ENCODE results near the gene MEF2B.

DNA sequence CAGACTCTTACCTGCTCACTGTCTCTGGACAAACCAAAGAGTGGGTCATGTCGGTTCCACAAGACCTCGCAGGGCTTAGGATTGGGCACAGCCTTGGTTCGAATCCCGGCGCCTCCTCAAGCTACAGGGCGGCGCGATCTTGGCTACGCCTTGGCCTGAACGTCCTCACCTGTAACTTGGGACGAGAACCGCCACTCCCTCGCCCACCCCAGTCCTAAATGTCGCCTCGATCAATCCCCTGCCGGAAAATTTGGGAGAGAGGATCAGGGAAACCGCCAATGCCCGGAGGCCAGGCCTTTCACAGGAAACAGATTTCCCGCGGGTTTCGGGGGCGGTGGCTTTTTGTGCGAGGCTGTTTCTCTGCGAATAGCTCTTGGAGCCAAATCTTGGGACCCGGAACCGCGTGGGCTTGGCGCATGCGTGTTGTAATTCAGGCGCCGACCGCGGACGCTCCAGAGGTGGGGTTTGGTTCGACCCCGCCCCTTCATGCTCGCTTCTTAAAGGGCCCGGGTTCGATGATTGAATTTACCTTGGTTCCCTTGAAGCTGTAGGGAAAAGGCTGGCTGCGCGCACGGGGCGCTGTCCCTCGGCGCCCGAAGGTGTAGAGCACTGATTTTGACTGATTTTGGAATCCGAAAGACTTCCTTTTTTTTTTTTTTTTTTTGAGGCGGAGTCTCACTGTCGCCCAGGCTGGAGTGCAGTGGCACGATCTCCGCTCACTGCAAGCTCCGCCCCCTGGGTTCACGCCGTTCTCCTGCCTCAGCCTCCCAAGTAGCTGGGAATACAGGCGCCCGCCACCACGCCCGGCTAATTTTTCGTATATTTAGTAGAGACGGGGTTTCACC is 33.2 kb upstream of the MEF2B start, which contains the start of gene NR2C2AP:
- peak; percentile 56; the same call in 1 of the 2 replicates for TF ChIP-seq POLR2A (IDR thresholded peaks at IDR 0.05; ENCODE audit: low read depth, low read length)
- TF ChIP-seq IRF4 (IDR thresholded peaks at IDR 0.05; ENCODE audit: low read depth, low read length), result no peak
